ENCODE data around the gene CREBL2.
"Not testable (repeated sequence)": the region's sequence is repeated elsewhere in the genome, so short reads cannot be mapped to it uniquely, and the experiment has no call there.

CREBL2 gene

GRCh38 chr12:12586879-12587675 is 24.6 kb upstream of the CREBL2 start:
- no peak for DNase-seq (ENCODE audit: low read depth)
- H3K4me3 ChIP-seq (ENCODE audit: control insufficient read depth, low read depth, low read length): no peak overlapping the region
- no peak for TF ChIP-seq CTCF (IDR thresholded peaks at IDR 0.05; ENCODE audit: control insufficient read depth, insufficient read depth, low read depth, low read length, missing control alignments)

GRCh38 chr12:12587878-12588277 is 23.8 kb upstream of the CREBL2 start:
- no peak for TF ChIP-seq CTCF (IDR thresholded peaks at IDR 0.05; ENCODE audit: control insufficient read depth, insufficient read depth, low read depth, low read length, missing control alignments)
- no peak overlapping the region for H3K4me3 ChIP-seq (ENCODE audit: control insufficient read depth, low read depth, low read length)
- DNase-seq (ENCODE audit: low read depth): no peak

DNA sequence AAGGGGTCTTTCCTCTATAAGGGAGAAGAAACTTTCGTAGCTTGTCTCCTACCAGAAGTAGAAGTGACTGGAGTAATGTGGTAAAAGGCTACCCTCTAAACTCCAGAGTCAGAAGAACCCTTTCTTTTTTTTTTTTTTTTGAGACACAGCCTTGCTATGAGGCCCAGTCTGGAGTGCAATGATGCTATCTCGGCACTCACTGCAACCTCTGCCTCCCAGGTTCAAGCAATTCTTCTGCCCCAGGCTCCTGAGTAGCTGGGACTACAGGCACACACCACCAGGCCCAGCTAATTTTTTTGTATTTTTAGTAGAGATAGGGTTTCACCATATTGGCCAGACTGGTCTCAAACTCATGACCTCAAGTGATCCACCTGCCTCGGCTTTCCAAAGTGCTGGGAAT is 23.2 kb upstream of the CREBL2 start:
- not testable (repeated sequence) for DNase-seq (ENCODE audit: low read depth)

DNA sequence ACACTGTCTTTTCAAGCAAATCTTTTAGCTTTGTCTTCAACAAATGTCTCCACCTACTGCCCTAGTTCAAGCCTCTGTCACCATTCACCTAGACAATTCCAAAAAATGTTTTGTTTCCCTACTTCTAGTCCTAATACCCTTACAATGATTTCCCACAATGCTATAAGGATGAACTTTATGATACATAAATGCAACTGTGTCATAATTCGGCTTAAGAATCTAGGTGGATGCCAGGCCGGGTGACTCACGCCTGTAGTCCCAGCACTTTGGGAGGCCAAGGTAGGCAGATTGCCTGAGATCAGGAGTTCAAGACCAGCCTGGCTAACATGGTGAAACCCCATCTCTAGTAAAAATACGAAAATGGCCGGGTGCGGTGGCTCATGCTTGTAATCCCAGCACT is 20.7 kb upstream of the CREBL2 start:
- no peak for DNase-seq (ENCODE audit: low read depth)
- no peak overlapping the region for H3K4me3 ChIP-seq (ENCODE audit: control insufficient read depth, low read depth, low read length)
- TF ChIP-seq CTCF (IDR thresholded peaks at IDR 0.05; ENCODE audit: control insufficient read depth, insufficient read depth, low read depth, low read length, missing control alignments): no peak

More for the DNA sequence above, 23.2 kb upstream of the CREBL2 start:
- not testable (repeated sequence) for H3K4me3 ChIP-seq (ENCODE audit: control insufficient read depth, low read depth, low read length)

DNA sequence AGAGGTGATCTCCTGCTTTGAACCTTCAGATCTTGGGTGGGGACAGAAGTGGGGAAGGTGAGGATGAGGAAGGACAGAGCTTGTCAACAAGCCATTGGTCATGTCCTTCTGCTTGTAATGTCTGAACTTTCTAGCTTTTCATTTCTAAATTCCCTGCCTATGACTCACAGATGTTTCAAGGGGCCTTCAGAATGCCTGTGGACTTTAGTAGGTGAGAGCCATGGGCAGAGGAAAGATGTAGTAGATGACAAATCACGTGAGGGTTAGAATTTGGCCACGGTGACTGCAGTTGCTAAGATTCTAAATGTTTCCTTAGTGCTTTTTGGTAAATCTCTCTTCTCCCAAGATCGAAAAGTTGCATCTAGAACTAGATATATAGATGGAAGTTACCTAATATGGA is 18.7 kb upstream of the CREBL2 start:
- no peak for TF ChIP-seq CTCF (IDR thresholded peaks at IDR 0.05; ENCODE audit: control insufficient read depth, insufficient read depth, low read depth, low read length, missing control alignments)
- no peak for DNase-seq (ENCODE audit: low read depth)
- H3K4me3 ChIP-seq (ENCODE audit: control insufficient read depth, low read depth, low read length): no peak overlapping the region

- not testable (repeated sequence) for DNase-seq (ENCODE audit: low read depth); H3K4me3 ChIP-seq (ENCODE audit: control insufficient read depth, low read depth, low read length)
Measured at GRCh38 chr12:12595929-12596328, 15.7 kb upstream of the CREBL2 start.

GRCh38 chr12:12596598-12596997 is 15.1 kb upstream of the CREBL2 start:
- DNase-seq (ENCODE audit: low read depth): not testable (repeated sequence)

GRCh38 chr12:12598864-12599263 is 12.8 kb upstream of the CREBL2 start:
- no peak for TF ChIP-seq CTCF (IDR thresholded peaks at IDR 0.05; ENCODE audit: control insufficient read depth, insufficient read depth, low read depth, low read length, missing control alignments)
- no peak overlapping the region for H3K4me3 ChIP-seq (ENCODE audit: control insufficient read depth, low read depth, low read length)
- no peak for DNase-seq (ENCODE audit: low read depth)

More at GRCh38 chr12:12596598-12596997, 15.1 kb upstream of the CREBL2 start:
- H3K4me3 ChIP-seq (ENCODE audit: control insufficient read depth, low read depth, low read length): not testable (repeated sequence)
